Measurements from ENCODE around the gene MGMT.

DNA sequence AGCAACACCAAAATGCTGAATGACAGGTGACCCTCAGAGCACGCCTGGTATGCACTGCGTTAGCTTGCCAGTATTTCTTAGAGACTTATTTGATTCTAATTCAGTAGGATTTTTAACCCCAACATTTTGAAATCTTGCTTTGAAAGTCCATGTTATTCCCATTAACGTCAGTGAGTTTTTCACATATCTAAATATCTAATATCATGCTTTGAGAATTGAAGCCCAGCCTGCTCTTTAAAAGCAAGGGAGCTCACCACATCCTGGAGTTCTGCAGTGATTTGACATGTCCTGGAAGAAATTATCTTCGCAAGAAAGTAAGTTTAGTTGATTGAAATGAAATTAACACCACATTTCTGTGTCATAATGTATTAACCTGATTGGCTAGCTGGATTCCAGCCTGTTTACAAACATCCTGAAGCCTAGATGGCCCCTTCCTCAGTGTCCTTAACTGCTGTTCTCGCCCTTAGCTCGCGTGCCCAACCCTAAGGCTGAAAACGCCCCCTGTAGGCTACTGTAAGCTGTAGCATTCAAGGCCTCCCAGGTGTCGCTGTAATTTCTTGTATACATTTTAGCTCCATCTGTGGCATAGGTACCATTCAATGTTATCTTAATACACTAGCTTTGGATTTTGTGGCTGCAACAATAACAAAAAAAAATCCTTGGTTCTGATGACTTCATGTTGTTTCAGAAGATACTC lies 191.5 kb downstream of the MGMT start:
- TF ChIP-seq SUZ12 (IDR thresholded peaks at IDR 0.05; ENCODE audit: extremely low read depth, insufficient read depth, insufficient read length) (no peak), ZNF274 (IDR thresholded peaks at IDR 0.05; ENCODE audit: low read depth, low read length) (no peak)
